Measurements from ENCODE around the gene PLPP7. TPM values are rescaled to one million over a fixed set of nuclear protein-coding genes. Genes with fewer than 3 reads are reported as not detected.
"Not testable (repeated sequence)": the region's sequence is repeated elsewhere in the genome, so short reads cannot be mapped to it uniquely, and the experiment has no call there.

The PLPP7 gene
- total and polyA plus RNA-seq, 4 experiments from 2014 or later = not detected

- Histone ChIP-seq H3K4me3 (ENCODE audit: low read length in 2 of 2) (no peak overlapping the region), H3K27me3 (ENCODE audit: insufficient read depth, low read length) (no peaks in the 10 kb centered on the region), H3K9me3 (ENCODE audit: control insufficient read depth in 1 of 2, low read length in 2 of 2) (no peaks in the 10 kb centered on the region), H3K27ac (ENCODE audit: low read depth, low read length) (no peak overlapping the region), H3K4me1 (ENCODE audit: insufficient read depth, low read length) (peaks cover 9% of the 10 kb centered on the region), H3K36me3 (ENCODE audit: insufficient read depth, low read length) (no peaks in the 10 kb centered on the region)
- Mint-ChIP-seq H3K27me3 (peaks cover 0 to 4% of the 10 kb centered on the region in 2 donors), H3K4me1 (peaks cover 0 to 12% (median 6%) of the 10 kb centered on the region in 4 donors), H3K27ac (peak overlapping the region in 3 of 7 donors; percentile 30 to 91 (median 42)), H3K9me3 (no peaks in the 10 kb centered on the region), H3K36me3 (no peaks in the 10 kb centered on the region), H3K4me3 (peak overlapping the region in 4 of 8 donors; percentile 36 to 63 (median 50))
- peak; percentile 79 to 82 (median 81) for DNase-seq
- ChIA-PET CTCF (ENCODE audit: partially characterized antibody) (interaction anchor here (0.7 to 4.2 kb wide), 56 partner anchors 9 to 410 kb away, joined by 3 to 75 read pairs (median 5); partner anchors contain the start of genes NUP214 and POMT1), POLR2A (ENCODE audit: partially characterized antibody) (interaction anchor here (0.6 to 1.8 kb wide), 5 partner anchors 23 to 395 kb away, joined by 3 to 9 read pairs (median 5); no protein-coding TSS in a partner anchor)
- intact Hi-C loops (cut with micrococcal nuclease) = loop anchor here (1.0 to 2.0 kb wide), 3 partner anchors 59 to 209 kb away; no protein-coding TSS in a partner anchor
Measured at GRCh38 chr9:131349881-131350563, 60.5 kb downstream of the PLPP7 start.

GRCh38 chr9:131356479-131356878, 67.0 kb downstream of the PLPP7 start:
- H3K27ac Mint-ChIP-seq; DNase-seq; intact Hi-C loops (cut with micrococcal nuclease); H3K27me3 ChIP-seq (ENCODE audit: insufficient read depth, low read length); POLR2A ChIA-PET (ENCODE audit: partially characterized antibody); H3K36me3 Mint-ChIP-seq; H3K27ac ChIP-seq (ENCODE audit: low read depth, low read length); H3K9me3 Mint-ChIP-seq; H3K9me3 ChIP-seq (ENCODE audit: control insufficient read depth in 1 of 2, low read length in 2 of 2); H3K4me3 Mint-ChIP-seq; H3K27me3 Mint-ChIP-seq; CTCF ChIA-PET (ENCODE audit: partially characterized antibody); H3K36me3 ChIP-seq (ENCODE audit: insufficient read depth, low read length); H3K4me3 ChIP-seq (ENCODE audit: low read length in 2 of 2): not testable (repeated sequence)
- H3K4me1 Mint-ChIP-seq = peaks cover 7 to 23% (median 11%) of the 10 kb centered on the region in 4 donors
- H3K4me1 ChIP-seq (ENCODE audit: insufficient read depth, low read length) = peaks cover 20% of the 10 kb centered on the region

GRCh38 chr9:131358556-131358955, 69.0 kb downstream of the PLPP7 start:
- Mint-ChIP-seq H3K4me3 (peak overlapping the region in 7 of 8 donors; percentile 1 to 78 (median 73)), H3K4me1 (peaks cover 11 to 23% (median 13%) of the 10 kb centered on the region in 4 donors), H3K27ac (peak overlapping the region in 6 of 7 donors; percentile 9 to 84 (median 66)), H3K36me3 (no peaks in the 10 kb centered on the region), H3K9me3 (no peaks in the 10 kb centered on the region), H3K27me3 (no peaks in the 10 kb centered on the region)
- Histone ChIP-seq H3K4me1 (ENCODE audit: insufficient read depth, low read length) (peaks cover 20% of the 10 kb centered on the region), H3K4me3 (ENCODE audit: low read length in 2 of 2) (no peak overlapping the region), H3K27ac (ENCODE audit: low read depth, low read length) (no peak overlapping the region), H3K9me3 (ENCODE audit: control insufficient read depth in 1 of 2, low read length in 2 of 2) (no peaks in the 10 kb centered on the region), H3K36me3 (ENCODE audit: insufficient read depth, low read length) (no peaks in the 10 kb centered on the region), H3K27me3 (ENCODE audit: insufficient read depth, low read length) (no peaks in the 10 kb centered on the region)
- CTCF ChIA-PET (ENCODE audit: partially characterized antibody) = interaction anchor here (2.1 to 2.3 kb wide), 2 partner anchors 9 to 23 kb away, joined by 5 to 6 read pairs; no protein-coding TSS in a partner anchor
- intact Hi-C loops (cut with micrococcal nuclease) = no loop called here
- peak in 2 of 5 donors; percentile 28 to 32 for DNase-seq
- POLR2A ChIA-PET (ENCODE audit: partially characterized antibody) = interaction anchor here (0.7 kb wide), 1 partner anchor 171 kb away, joined by 3 read pairs; no protein-coding TSS in a partner anchor

Other genes starting within 250 kb of the PLPP7 start
- gene AIF1L, start 193.2 kb upstream of the PLPP7 start, total RNA-seq = under 1 TPM in 1 of 2 experiments, not detected in 1; 0.15 TPM
- gene AIF1L, start 193.2 kb upstream of the PLPP7 start, polyA plus RNA-seq = not detected
- 10 to 100 TPM; 72.1 to 79.5 TPM for gene NUP214, start 164.1 kb upstream of the PLPP7 start, total RNA-seq
- 10 to 100 TPM in 1 of 2 donors, 1 to 10 TPM in 1; 6.6 to 22.3 TPM for gene NUP214, start 164.1 kb upstream of the PLPP7 start, polyA plus RNA-seq
- gene FAM78A, start 13.2 kb upstream of the PLPP7 start, total RNA-seq = 10 to 100 TPM; 93.5 TPM
- gene FAM78A, start 13.2 kb upstream of the PLPP7 start, polyA plus RNA-seq = 10 to 100 TPM in 1 of 2 donors, 1 to 10 TPM in 1; 5.5 to 29.2 TPM
- 100 to 1,000 TPM; 335 to 343 TPM for gene PRRC2B, start 104.4 kb downstream of the PLPP7 start, total RNA-seq
- 10 to 100 TPM in 1 of 2 donors, 1 to 10 TPM in 1; 2.7 to 46.9 TPM for gene PRRC2B, start 104.4 kb downstream of the PLPP7 start, polyA plus RNA-seq
- gene POMT1, start 213.2 kb downstream of the PLPP7 start, total RNA-seq = 10 to 100 TPM; 52.1 to 58.5 TPM
- 10 to 100 TPM; 15.6 to 17.4 TPM for gene POMT1, start 213.2 kb downstream of the PLPP7 start, polyA plus RNA-seq
- gene UCK1, start 241.5 kb downstream of the PLPP7 start, total RNA-seq = 10 to 100 TPM; 36.1 to 39.7 TPM
- 10 to 100 TPM; 25.8 to 26.8 TPM for gene UCK1, start 241.5 kb downstream of the PLPP7 start, polyA plus RNA-seq